ENCODE results near the gene EXOSC10. TPM values are rescaled to one million over a fixed set of nuclear protein-coding genes. Genes with fewer than 3 reads are reported as not detected.

EXOSC10 gene
- polyA plus RNA-seq, 1 of the 3 experiments (the other 2 are of a cell fraction): 62.5 TPM

- H3F3A ChIP-seq (replicated peaks; ENCODE audit: insufficient read depth): peaks cover 10% of the 10 kb centered on the region
- H3K4me3 ChIP-seq (ENCODE audit: low read depth in 2 of 2, low read length in 1 of 2): peak overlapping the region; percentile 86 to 87
- ChIA-PET CTCF (interaction anchor here (3.7 kb wide), 1 partner anchor 21 kb away, joined by 34 read pairs; no protein-coding TSS in a partner anchor), POLR2A (no interaction called here)
- no peaks in the 10 kb centered on the region for H3K9me3 ChIP-seq
- H3K9ac ChIP-seq: peak overlapping the region; percentile 73
- H4K20me1 ChIP-seq (ENCODE audit: insufficient read depth): peaks cover 4% of the 10 kb centered on the region; the same call in 1 of the 2 replicates
- peak overlapping the region; percentile 99 for H3K4me2 ChIP-seq
- DNase-seq: peak; percentile 48
- H2AFZ ChIP-seq (ENCODE audit: low read depth): no peak overlapping the region
- H3K27ac ChIP-seq (ENCODE audit: low read depth in 2 of 2, low read length in 1 of 2): no peak overlapping the region
- peaks cover 5 to 13% of the 10 kb centered on the region in 2 experiments; a peak in 3 of 4 replicates for H3K4me1 ChIP-seq (ENCODE audit: control insufficient read depth in 1 of 2, insufficient read depth in 2 of 2, low read depth in 1 of 2, low read length in 1 of 2)
- H3K79me2 ChIP-seq (ENCODE audit: insufficient read depth): peaks cover 31% of the 10 kb centered on the region
- H3K36me3 ChIP-seq (replicated peaks in 1 of 2; ENCODE audit: control insufficient read depth in 1 of 2, insufficient read depth in 2 of 2, low read length in 1 of 2): peaks cover 5 to 17% of the 10 kb centered on the region in 2 experiments
- 26% methylated on average over 17 of the region's 28 CpGs for WGBS (ENCODE audit: low lambda C conversion rate)
- no peaks in the 10 kb centered on the region for H3K9me2 ChIP-seq
- no peaks in the 10 kb centered on the region for H3K27me3 ChIP-seq (ENCODE audit: insufficient read depth)
- no peak for TF ChIP-seq RFX5 (IDR thresholded peaks at IDR 0.05; ENCODE audit: low read length)
- TF ChIP-seq SIN3A (IDR thresholded peaks at IDR 0.05; ENCODE audit: borderline replicate concordance, low read depth, low read length): no peak
- no peak for TF ChIP-seq TEAD4 (IDR thresholded peaks at IDR 0.05; ENCODE audit: borderline replicate concordance, insufficient read depth)
- no peak for TF ChIP-seq SMC3 (IDR thresholded peaks at IDR 0.05; ENCODE audit: low read depth, low read length)
- TF ChIP-seq PBX3 (IDR thresholded peaks at IDR 0.05): no peak
- TF ChIP-seq JUND (IDR thresholded peaks at IDR 0.05): no peak
- TF ChIP-seq TCF12 (IDR thresholded peaks at IDR 0.05): no peak
- no peak for TF ChIP-seq GATA2 (CRISPR knock-in tag; IDR thresholded peaks at IDR 0.05)
Measured at GRCh38 chr1:11058595-11059154, 41.0 kb downstream of the EXOSC10 start.

DNA sequence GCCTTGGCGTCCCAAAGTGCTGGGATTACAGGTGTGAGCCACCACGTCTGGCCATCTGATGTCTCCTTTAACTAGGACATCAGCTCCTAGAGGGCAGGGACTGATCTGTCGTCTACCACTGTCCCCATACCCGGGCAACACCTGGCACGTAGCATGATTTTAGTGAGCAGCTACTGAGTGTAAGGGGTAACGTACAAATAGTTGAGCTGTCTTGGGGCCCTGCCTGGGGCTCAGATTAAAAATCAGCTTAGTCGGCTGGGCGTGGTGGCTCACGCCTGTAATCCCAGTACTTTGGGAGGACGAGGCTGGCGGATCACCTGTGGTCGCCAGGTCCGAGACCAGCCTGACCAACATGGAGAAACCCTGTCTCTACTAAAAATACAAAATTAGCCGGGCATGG is 41.6 kb downstream of the EXOSC10 start:
- POLR2A ChIA-PET: no interaction called here
- H3K9ac ChIP-seq: no peak overlapping the region
- CTCF ChIA-PET: interaction anchor here (3.7 kb wide), 1 partner anchor 20 kb away, joined by 34 read pairs; no protein-coding TSS in a partner anchor

More for the DNA sequence above, 41.6 kb downstream of the EXOSC10 start:
- peaks cover 0 to 17% of the 10 kb centered on the region in 2 experiments for H3K36me3 ChIP-seq (replicated peaks in 1 of 2; ENCODE audit: control insufficient read depth in 1 of 2, insufficient read depth in 2 of 2, low read length in 1 of 2)
- TF ChIP-seq GATA2 (CRISPR knock-in tag; IDR thresholded peaks at IDR 0.05) (no peak), REST (IDR thresholded peaks at IDR 0.05; ENCODE audit: low read depth, low read length) (no peak), FOXJ3 (CRISPR knock-in tag; IDR thresholded peaks at IDR 0.05) (no peak), CHD2 (IDR thresholded peaks at IDR 0.05; ENCODE audit: low read length, partially characterized antibody) (no peak), MEF2A (IDR thresholded peaks at IDR 0.05; ENCODE audit: borderline replicate concordance, low read depth) (no peak), ELF1 (IDR thresholded peaks at IDR 0.05) (no peak), YY1 (IDR thresholded peaks at IDR 0.05; ENCODE audit: low read depth) (no peak)
- H3K4me1 ChIP-seq (ENCODE audit: control insufficient read depth in 1 of 2, insufficient read depth in 2 of 2, low read depth in 1 of 2, low read length in 1 of 2): peaks cover 5 to 20% of the 10 kb centered on the region in 2 experiments; a peak in 3 of 4 replicates
- WGBS (ENCODE audit: low lambda C conversion rate): 95% methylated on average over 13 of the region's 14 CpGs
- peaks cover 4% of the 10 kb centered on the region; the same call in 1 of the 2 replicates for H4K20me1 ChIP-seq (ENCODE audit: insufficient read depth)
- peaks cover 5% of the 10 kb centered on the region for H3F3A ChIP-seq (replicated peaks; ENCODE audit: insufficient read depth)
- H3K27ac ChIP-seq (ENCODE audit: low read depth in 2 of 2, low read length in 1 of 2): no peak overlapping the region
- H3K79me2 ChIP-seq (ENCODE audit: insufficient read depth): peaks cover 31% of the 10 kb centered on the region
- no peak overlapping the region for H3K4me2 ChIP-seq
- H3K27me3 ChIP-seq (ENCODE audit: insufficient read depth): no peaks in the 10 kb centered on the region
- no peak overlapping the region; a peak in 1 of 4 replicates for H3K4me3 ChIP-seq (ENCODE audit: low read depth in 2 of 2, low read length in 1 of 2)
- H3K9me2 ChIP-seq: no peaks in the 10 kb centered on the region
- no peak for DNase-seq
- H3K9me3 ChIP-seq: no peaks in the 10 kb centered on the region
- no peak overlapping the region for H2AFZ ChIP-seq (ENCODE audit: low read depth)
